Right atrium auricular region (tissue), 2 donors: ENCODE measurements around the gene NOP56. TPM values are rescaled to one million over a fixed set of nuclear protein-coding genes. Genes with fewer than 3 reads are reported as not detected.

Source experiments
- DNase-seq: peaks from one replicate; pipeline ENCODE4 v3.0.0-alpha.2; 2019; ENCODE audit warnings: low spot score
- H3K27ac ChIP-seq, 2 donors: fragments of 200-600 bp; sonication (generic); 1 replicate in 1 of 2; 2 replicates in 1 of 2; pipeline ENCODE4 v1.5.1; 2016 to 2019
- H3K27me3 ChIP-seq, 2 donors: fragments of 200-600 bp; sonication (generic); one replicate each; pipeline versions ENCODE4 v1.5.1 to v1.6.0; 2017 to 2019
- H3K36me3 ChIP-seq: fragments of 200-600 bp; sonication (generic); one replicate; pipeline ENCODE4 v1.5.1; 2016
- H3K4me1 ChIP-seq, 2 donors: fragments of 200-600 bp; sonication (generic); one replicate each; pipeline versions ENCODE4 v1.5.1 to v1.6.0; 2017 to 2019
- H3K4me3 ChIP-seq, 2 donors: fragments of 200-600 bp; sonication (generic); 1 replicate in 1 of 2; 2 replicates in 1 of 2; pipeline ENCODE4 v1.5.1; 2017 to 2019; ENCODE audit warnings: mild to moderate bottlenecking in 1 of 2, moderate library complexity in 1 of 2
- H3K9me3 ChIP-seq, 2 donors: fragments of 200-600 bp; sonication (generic); one replicate each; pipeline ENCODE4 v1.5.1; 2019
- CTCF ChIP-seq, 2 donors: fragments of 200-600 bp; sonication (generic); IDR thresholded peaks; one replicate each; pipeline ENCODE4 v1.5.1; 2019; ENCODE audit warnings: antibody characterized with exemption in 2 of 2
- total RNA-seq, 2 donors: library from RNA; depleted of rRNA; stranded (reverse); fragments of >200 nt; gene quantifications; one replicate each; pipeline ENCODE4 v1.1.0, GENCODE V29; 2016

The NOP56 gene
- total RNA-seq, 2 donors from 2014 or later, result 30.9 to 47.1 TPM

GRCh38 chr20:2618815-2619214 lies 33.6 kb upstream of the NOP56 start:
- no peaks in the 10 kb centered on the region for H3K27me3 ChIP-seq
- no peak overlapping the region for H3K27ac ChIP-seq
- TF ChIP-seq CTCF (IDR thresholded peaks at IDR 0.05), result no peak
- H3K9me3 ChIP-seq, result peaks cover 0 to 6% of the 10 kb centered on the region in 2 donors
- H3K4me3 ChIP-seq, result no peak overlapping the region
- H3K36me3 ChIP-seq, result no peaks in the 10 kb centered on the region
- no peaks in the 10 kb centered on the region for H3K4me1 ChIP-seq
- DNase-seq, result no peak

GRCh38 chr20:2619337-2619736 lies 33.1 kb upstream of the NOP56 start:
- H3K4me1 ChIP-seq, result no peaks in the 10 kb centered on the region
- H3K27ac ChIP-seq, result no peak overlapping the region
- no peak overlapping the region for H3K4me3 ChIP-seq
- no peak for DNase-seq
- TF ChIP-seq CTCF (IDR thresholded peaks at IDR 0.05), result no peak
- no peaks in the 10 kb centered on the region for H3K27me3 ChIP-seq
- H3K36me3 ChIP-seq, result no peaks in the 10 kb centered on the region
- H3K9me3 ChIP-seq, result peaks cover 0 to 6% of the 10 kb centered on the region in 2 donors

GRCh38 chr20:2619961-2620595 lies 32.4 kb upstream of the NOP56 start:
- TF ChIP-seq CTCF (IDR thresholded peaks at IDR 0.05), result no peak
- no peak for DNase-seq

GRCh38 chr20:2624190-2624589 lies 28.2 kb upstream of the NOP56 start:
- TF ChIP-seq CTCF (IDR thresholded peaks at IDR 0.05), result no peak
- H3K27ac ChIP-seq, result no peak overlapping the region
- DNase-seq, result peak; percentile 73
- H3K36me3 ChIP-seq, result no peaks in the 10 kb centered on the region
- H3K27me3 ChIP-seq, result no peaks in the 10 kb centered on the region
- H3K4me3 ChIP-seq, result no peak overlapping the region
- H3K4me1 ChIP-seq, result no peaks in the 10 kb centered on the region
- peaks cover 0 to 12% of the 10 kb centered on the region in 2 donors for H3K9me3 ChIP-seq

More at GRCh38 chr20:2619961-2620595, 32.4 kb upstream of the NOP56 start:
- no peaks in the 10 kb centered on the region for H3K36me3 ChIP-seq
- H3K27me3 ChIP-seq, result no peaks in the 10 kb centered on the region
- H3K4me1 ChIP-seq, result no peaks in the 10 kb centered on the region
- peaks cover 0 to 6% of the 10 kb centered on the region in 2 donors for H3K9me3 ChIP-seq
- H3K27ac ChIP-seq, result no peak overlapping the region
- no peak overlapping the region for H3K4me3 ChIP-seq

GRCh38 chr20:2625062-2625461 lies 27.4 kb upstream of the NOP56 start:
- Histone ChIP-seq H3K36me3 (no peaks in the 10 kb centered on the region), H3K27ac (no peak overlapping the region), H3K27me3 (no peaks in the 10 kb centered on the region), H3K9me3 (peaks cover 0 to 17% of the 10 kb centered on the region in 2 donors), H3K4me1 (no peaks in the 10 kb centered on the region), H3K4me3 (no peak overlapping the region)
- TF ChIP-seq CTCF (IDR thresholded peaks at IDR 0.05), result no peak
- DNase-seq, result no peak
